Epithelial cell of proximal tubule (primary cell): ENCODE results near the gene BMPR1B. TPM values are rescaled to one million over a fixed set of nuclear protein-coding genes. Genes with fewer than 3 reads are reported as not detected.

Experiments used
- DNase-seq: peaks from one replicate; pipeline ENCODE4 v3.0.0-alpha.2; 2011; ENCODE audit warnings: low read depth
- H3K4me3 ChIP-seq: 2 replicates; pipeline ENCODE4 v1.5.1; 2011; ENCODE audit warnings: low read depth, mild to moderate bottlenecking, low read length
- CTCF ChIP-seq: conservative IDR thresholded peaks from 2 replicates; pipeline ENCODE4 v1.5.1; 2012; ENCODE audit warnings: low read depth, mild to moderate bottlenecking, low read length
- total RNA-seq: library from RNA; depleted of rRNA; stranded (reverse); fragments of >200 nt; gene quantifications from 2 replicates; pipeline ENCODE4 v1.2.3, GENCODE V29; 2015

BMPR1B gene
- total RNA-seq, 1 donor from 2014 or later, result 2.0 TPM

- no peak for DNase-seq
Observed at GRCh38 chr4:95153182-95153581, 395.4 kb downstream of the BMPR1B start.

GRCh38 chr4:95155759-95156451 is 398.1 kb downstream of the BMPR1B start:
- TF ChIP-seq CTCF, result peak; percentile 75
- no peak for DNase-seq
- no peak overlapping the region for H3K4me3 ChIP-seq

More at GRCh38 chr4:95153182-95153581, 395.4 kb downstream of the BMPR1B start:
- H3K4me3 ChIP-seq, result no peak overlapping the region
- no peak for TF ChIP-seq CTCF

GRCh38 chr4:95156452-95156765 is 398.7 kb downstream of the BMPR1B start:
- no peak for TF ChIP-seq CTCF

GRCh38 chr4:95157596-95157995 is 399.8 kb downstream of the BMPR1B start:
- H3K4me3 ChIP-seq, result no peak overlapping the region
- TF ChIP-seq CTCF, result no peak
- no peak for DNase-seq

More at GRCh38 chr4:95156452-95156765, 398.7 kb downstream of the BMPR1B start:
- DNase-seq, result no peak
- H3K4me3 ChIP-seq, result no peak overlapping the region

GRCh38 chr4:95158045-95158444 is 400.3 kb downstream of the BMPR1B start:
- no peak for DNase-seq
- TF ChIP-seq CTCF, result no peak
- no peak overlapping the region for H3K4me3 ChIP-seq

- no peak overlapping the region for H3K4me3 ChIP-seq
- no peak for DNase-seq
- TF ChIP-seq CTCF, result no peak
Observed at GRCh38 chr4:95158626-95159025, 400.9 kb downstream of the BMPR1B start.

- no peak for TF ChIP-seq CTCF
- DNase-seq, result no peak
- H3K4me3 ChIP-seq, result no peak overlapping the region
Observed at GRCh38 chr4:95159384-95159783, 401.6 kb downstream of the BMPR1B start.
